Esophagus muscularis mucosa (tissue), 4 donors: ENCODE results near the gene SBK1.
"Not testable (repeated sequence)": the region's sequence is repeated elsewhere in the genome, so short reads cannot be mapped to it uniquely, and the experiment has no call there.

ENCODE experiments used
- CTCF ChIP-seq, 3 experiments: fragments of 200-600 bp in 2 of 3; fragments of 450-650 bp in 1 of 3; sonication (generic) in 2 of 3; IDR thresholded peaks; one replicate each; pipeline ENCODE4 v1.5.1; 2017 to 2019; ENCODE audit warnings: antibody characterized with exemption in 3 of 3, mild to moderate bottlenecking in 2 of 3, moderate library complexity in 1 of 3
- EP300 ChIP-seq: sonication (generic); formaldehyde crosslinking; IDR thresholded peaks from one replicate; pipeline ENCODE4 v1.6.1; 2017; ENCODE audit warnings: antibody characterized with exemption
- POLR2A ChIP-seq: fragments of 450-650 bp; IDR thresholded peaks from one replicate; pipeline ENCODE4 v1.6.1; 2017; ENCODE audit warnings: antibody characterized with exemption, moderate library complexity, mild to moderate bottlenecking, low read depth
- POLR2AphosphoS5 ChIP-seq, 2 donors: sonication (generic); formaldehyde crosslinking; IDR thresholded peaks; one replicate each; pipeline ENCODE4 v1.6.1; 2017; ENCODE audit warnings: antibody characterized with exemption in 2 of 2

GRCh38 chr16:28362600-28362999 lies 70.3 kb downstream of the SBK1 start:
- not testable (repeated sequence) for TF ChIP-seq POLR2A; CTCF (IDR thresholded peaks at IDR 0.05); EP300; POLR2AphosphoS5 (IDR thresholded peaks at IDR 0.05)
